WTC11 (cell line): Measurements from ENCODE around the gene SLC2A10.

Experiments used
- FOXJ3 ChIP-seq: sonication (generic); formaldehyde crosslinking; IDR thresholded peaks from 2 replicates; pipeline ENCODE4 v1.9.0; 2021; ENCODE audit warnings: missing genetic modification reagents, mild to moderate bottlenecking, borderline replicate concordance
- ZNF121 ChIP-seq: sonication (generic); formaldehyde crosslinking; IDR thresholded peaks from 2 replicates; pipeline ENCODE4 v1.8.0; 2023; ENCODE audit warnings: missing genetic modification reagents
- TF ChIP-seq, protein P1 (sequence below): fragments of 200-600 bp; IDR thresholded peaks from 2 replicates; pipeline ENCODE4 v1.8.0; 2022; ENCODE audit warnings: antibody characterized with exemption

DNA sequence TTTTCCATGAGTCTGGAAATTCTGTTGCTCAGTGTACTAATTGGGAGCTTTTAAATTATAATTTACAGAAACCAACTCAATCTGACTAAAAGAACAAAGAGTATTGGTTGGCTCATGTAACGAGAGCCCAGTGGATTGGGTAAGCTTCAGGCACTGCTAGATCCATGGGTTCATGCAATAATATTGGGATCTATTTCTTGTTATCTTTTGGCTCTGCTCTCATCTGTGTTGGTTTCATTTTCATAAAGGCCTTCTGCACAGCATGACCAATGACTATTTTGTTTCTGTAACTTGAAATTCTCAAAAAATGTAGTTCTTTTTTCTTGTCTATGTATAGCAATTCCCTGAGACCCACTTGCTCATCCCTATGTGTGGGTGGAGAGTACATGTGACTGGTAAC lies 12.0 kb downstream of the SLC2A10 start:
- TF ChIP-seq, protein P1, sequence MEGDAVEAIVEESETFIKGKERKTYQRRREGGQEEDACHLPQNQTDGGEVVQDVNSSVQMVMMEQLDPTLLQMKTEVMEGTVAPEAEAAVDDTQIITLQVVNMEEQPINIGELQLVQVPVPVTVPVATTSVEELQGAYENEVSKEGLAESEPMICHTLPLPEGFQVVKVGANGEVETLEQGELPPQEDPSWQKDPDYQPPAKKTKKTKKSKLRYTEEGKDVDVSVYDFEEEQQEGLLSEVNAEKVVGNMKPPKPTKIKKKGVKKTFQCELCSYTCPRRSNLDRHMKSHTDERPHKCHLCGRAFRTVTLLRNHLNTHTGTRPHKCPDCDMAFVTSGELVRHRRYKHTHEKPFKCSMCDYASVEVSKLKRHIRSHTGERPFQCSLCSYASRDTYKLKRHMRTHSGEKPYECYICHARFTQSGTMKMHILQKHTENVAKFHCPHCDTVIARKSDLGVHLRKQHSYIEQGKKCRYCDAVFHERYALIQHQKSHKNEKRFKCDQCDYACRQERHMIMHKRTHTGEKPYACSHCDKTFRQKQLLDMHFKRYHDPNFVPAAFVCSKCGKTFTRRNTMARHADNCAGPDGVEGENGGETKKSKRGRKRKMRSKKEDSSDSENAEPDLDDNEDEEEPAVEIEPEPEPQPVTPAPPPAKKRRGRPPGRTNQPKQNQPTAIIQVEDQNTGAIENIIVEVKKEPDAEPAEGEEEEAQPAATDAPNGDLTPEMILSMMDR = no peak
- TF ChIP-seq FOXJ3 (CRISPR knock-in tag) (no peak), ZNF121 (CRISPR knock-in tag) (no peak)
